ENCODE results near the gene SPECC1. TPM values are rescaled to one million over a fixed set of nuclear protein-coding genes. Genes with fewer than 3 reads are reported as not detected.

SPECC1 gene
- total and polyA plus RNA-seq, 9 of the 15 experiments (the other 6 are each of a cell fraction or from before 2014, with no cell fraction given) = 2.4 to 19.6 (median 14.7) TPM

DNA sequence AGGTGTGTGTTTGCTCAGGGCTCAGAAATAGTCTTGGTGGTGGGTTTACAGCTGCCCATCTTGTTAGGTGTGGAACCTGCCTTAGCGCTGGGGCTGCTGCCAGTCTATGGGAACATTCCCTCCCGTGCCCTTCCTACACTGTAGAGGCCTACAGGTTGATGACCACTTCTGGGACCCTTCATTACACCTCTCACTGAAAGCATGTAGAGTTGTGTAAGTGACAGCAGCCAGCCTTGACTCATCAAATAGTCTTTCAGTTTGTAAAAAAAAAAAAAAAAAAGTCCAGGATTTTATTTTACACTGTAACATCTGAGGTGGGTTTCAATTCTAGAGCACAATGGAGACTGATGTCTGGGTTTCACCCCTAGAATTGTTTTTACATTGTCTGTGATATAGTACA is 193.9 kb downstream of the SPECC1 start (continued):
- TF ChIP-seq, protein P1, sequence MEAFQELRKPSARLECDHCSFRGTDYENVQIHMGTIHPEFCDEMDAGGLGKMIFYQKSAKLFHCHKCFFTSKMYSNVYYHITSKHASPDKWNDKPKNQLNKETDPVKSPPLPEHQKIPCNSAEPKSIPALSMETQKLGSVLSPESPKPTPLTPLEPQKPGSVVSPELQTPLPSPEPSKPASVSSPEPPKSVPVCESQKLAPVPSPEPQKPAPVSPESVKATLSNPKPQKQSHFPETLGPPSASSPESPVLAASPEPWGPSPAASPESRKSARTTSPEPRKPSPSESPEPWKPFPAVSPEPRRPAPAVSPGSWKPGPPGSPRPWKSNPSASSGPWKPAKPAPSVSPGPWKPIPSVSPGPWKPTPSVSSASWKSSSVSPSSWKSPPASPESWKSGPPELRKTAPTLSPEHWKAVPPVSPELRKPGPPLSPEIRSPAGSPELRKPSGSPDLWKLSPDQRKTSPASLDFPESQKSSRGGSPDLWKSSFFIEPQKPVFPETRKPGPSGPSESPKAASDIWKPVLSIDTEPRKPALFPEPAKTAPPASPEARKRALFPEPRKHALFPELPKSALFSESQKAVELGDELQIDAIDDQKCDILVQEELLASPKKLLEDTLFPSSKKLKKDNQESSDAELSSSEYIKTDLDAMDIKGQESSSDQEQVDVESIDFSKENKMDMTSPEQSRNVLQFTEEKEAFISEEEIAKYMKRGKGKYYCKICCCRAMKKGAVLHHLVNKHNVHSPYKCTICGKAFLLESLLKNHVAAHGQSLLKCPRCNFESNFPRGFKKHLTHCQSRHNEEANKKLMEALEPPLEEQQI (IDR thresholded peaks at IDR 0.05) = no peak
- TF ChIP-seq ZNF445 (CRISPR knock-in tag; IDR thresholded peaks at IDR 0.05; ENCODE audit: low read depth) = no peak
- TF ChIP-seq, protein P2, sequence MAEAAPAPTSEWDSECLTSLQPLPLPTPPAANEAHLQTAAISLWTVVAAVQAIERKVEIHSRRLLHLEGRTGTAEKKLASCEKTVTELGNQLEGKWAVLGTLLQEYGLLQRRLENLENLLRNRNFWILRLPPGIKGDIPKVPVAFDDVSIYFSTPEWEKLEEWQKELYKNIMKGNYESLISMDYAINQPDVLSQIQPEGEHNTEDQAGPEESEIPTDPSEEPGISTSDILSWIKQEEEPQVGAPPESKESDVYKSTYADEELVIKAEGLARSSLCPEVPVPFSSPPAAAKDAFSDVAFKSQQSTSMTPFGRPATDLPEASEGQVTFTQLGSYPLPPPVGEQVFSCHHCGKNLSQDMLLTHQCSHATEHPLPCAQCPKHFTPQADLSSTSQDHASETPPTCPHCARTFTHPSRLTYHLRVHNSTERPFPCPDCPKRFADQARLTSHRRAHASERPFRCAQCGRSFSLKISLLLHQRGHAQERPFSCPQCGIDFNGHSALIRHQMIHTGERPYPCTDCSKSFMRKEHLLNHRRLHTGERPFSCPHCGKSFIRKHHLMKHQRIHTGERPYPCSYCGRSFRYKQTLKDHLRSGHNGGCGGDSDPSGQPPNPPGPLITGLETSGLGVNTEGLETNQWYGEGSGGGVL (CRISPR knock-in tag; IDR thresholded peaks at IDR 0.05) = no peak
- TF ChIP-seq, protein P3, sequence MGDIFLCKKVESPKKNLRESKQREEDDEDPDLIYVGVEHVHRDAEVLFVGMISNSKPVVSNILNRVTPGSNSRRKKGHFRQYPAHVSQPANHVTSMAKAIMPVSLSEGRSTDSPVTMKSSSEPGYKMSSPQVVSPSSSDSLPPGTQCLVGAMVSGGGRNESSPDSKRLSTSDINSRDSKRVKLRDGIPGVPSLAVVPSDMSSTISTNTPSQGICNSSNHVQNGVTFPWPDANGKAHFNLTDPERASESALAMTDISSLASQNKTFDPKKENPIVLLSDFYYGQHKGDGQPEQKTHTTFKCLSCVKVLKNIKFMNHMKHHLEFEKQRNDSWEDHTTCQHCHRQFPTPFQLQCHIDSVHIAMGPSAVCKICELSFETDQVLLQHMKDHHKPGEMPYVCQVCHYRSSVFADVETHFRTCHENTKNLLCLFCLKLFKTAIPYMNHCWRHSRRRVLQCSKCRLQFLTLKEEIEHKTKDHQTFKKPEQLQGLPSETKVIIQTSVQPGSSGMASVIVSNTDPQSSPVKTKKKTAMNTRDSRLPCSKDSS (IDR thresholded peaks at IDR 0.05; ENCODE audit: low read depth, partially characterized antibody) = no peak
- TF ChIP-seq FOXJ2 (tag; IDR thresholded peaks at IDR 0.05) = no peak
- no peak for TF ChIP-seq PCBP1 (IDR thresholded peaks at IDR 0.05; ENCODE audit: low read depth, low read length, poor library complexity, severe bottlenecking)
- TF ChIP-seq POLR3G (IDR thresholded peaks at IDR 0.05; ENCODE audit: extremely low read depth, insufficient read length, insufficient replicate concordance) = no peak
- TF ChIP-seq, protein P4, sequence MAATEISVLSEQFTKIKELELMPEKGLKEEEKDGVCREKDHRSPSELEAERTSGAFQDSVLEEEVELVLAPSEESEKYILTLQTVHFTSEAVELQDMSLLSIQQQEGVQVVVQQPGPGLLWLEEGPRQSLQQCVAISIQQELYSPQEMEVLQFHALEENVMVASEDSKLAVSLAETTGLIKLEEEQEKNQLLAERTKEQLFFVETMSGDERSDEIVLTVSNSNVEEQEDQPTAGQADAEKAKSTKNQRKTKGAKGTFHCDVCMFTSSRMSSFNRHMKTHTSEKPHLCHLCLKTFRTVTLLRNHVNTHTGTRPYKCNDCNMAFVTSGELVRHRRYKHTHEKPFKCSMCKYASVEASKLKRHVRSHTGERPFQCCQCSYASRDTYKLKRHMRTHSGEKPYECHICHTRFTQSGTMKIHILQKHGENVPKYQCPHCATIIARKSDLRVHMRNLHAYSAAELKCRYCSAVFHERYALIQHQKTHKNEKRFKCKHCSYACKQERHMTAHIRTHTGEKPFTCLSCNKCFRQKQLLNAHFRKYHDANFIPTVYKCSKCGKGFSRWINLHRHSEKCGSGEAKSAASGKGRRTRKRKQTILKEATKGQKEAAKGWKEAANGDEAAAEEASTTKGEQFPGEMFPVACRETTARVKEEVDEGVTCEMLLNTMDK (IDR thresholded peaks at IDR 0.05; ENCODE audit: borderline replicate concordance, insufficient read depth, low read depth, low read length, poor library complexity, severe bottlenecking) = no peak
- TF ChIP-seq, protein P5, sequence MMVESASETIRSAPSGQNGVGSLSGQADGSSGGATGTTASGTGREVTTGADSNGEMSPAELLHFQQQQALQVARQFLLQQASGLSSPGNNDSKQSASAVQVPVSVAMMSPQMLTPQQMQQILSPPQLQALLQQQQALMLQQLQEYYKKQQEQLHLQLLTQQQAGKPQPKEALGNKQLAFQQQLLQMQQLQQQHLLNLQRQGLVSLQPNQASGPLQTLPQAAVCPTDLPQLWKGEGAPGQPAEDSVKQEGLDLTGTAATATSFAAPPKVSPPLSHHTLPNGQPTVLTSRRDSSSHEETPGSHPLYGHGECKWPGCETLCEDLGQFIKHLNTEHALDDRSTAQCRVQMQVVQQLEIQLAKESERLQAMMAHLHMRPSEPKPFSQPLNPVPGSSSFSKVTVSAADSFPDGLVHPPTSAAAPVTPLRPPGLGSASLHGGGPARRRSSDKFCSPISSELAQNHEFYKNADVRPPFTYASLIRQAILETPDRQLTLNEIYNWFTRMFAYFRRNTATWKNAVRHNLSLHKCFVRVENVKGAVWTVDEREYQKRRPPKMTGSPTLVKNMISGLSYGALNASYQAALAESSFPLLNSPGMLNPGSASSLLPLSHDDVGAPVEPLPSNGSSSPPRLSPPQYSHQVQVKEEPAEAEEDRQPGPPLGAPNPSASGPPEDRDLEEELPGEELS (CRISPR knock-in tag; IDR thresholded peaks at IDR 0.05; ENCODE audit: borderline replicate concordance) = no peak
